Measurements from ENCODE around the gene FGFR1OP2.
"Not testable (repeated sequence)": the region's sequence is repeated elsewhere in the genome, so short reads cannot be mapped to it uniquely, and the experiment has no call there.

The FGFR1OP2 gene

GRCh38 chr12:26948309-26948708 lies 10.0 kb downstream of the FGFR1OP2 start:
- no peak for DNase-seq

- DNase-seq, result no peak
Observed at GRCh38 chr12:26953447-26953846, 15.2 kb downstream of the FGFR1OP2 start.

GRCh38 chr12:26954027-26954426 lies 15.8 kb downstream of the FGFR1OP2 start:
- DNase-seq, result no peak

GRCh38 chr12:26961391-26961790 lies 23.1 kb downstream of the FGFR1OP2 start:
- DNase-seq, result not testable (repeated sequence)

- no peak for DNase-seq
Observed at GRCh38 chr12:26961803-26962202, 23.5 kb downstream of the FGFR1OP2 start.

- no peak for DNase-seq
Observed at GRCh38 chr12:26963413-26963812, 25.1 kb downstream of the FGFR1OP2 start.

GRCh38 chr12:26966842-26967241 lies 28.6 kb downstream of the FGFR1OP2 start:
- DNase-seq, result no peak

DNA sequence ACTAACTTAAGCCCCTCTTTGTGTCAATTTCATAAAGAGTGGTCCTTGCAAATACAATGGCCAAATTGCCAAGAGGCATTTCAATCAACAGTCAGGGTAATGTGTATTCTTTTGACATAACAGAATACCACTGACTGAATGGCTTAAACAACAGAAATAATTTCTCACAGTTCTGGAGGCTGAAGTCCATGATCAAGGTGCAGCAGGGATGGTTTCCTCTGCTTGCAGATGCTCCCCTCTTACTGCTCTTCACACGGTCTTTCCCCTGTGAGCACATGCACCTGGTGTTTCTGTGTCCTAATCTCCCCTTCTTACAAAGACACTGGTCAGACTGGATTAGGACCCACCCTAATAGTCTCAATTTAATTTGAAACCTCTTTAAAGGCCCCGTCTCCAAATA lies 31.9 kb downstream of the FGFR1OP2 start:
- DNase-seq, result no peak

DNA sequence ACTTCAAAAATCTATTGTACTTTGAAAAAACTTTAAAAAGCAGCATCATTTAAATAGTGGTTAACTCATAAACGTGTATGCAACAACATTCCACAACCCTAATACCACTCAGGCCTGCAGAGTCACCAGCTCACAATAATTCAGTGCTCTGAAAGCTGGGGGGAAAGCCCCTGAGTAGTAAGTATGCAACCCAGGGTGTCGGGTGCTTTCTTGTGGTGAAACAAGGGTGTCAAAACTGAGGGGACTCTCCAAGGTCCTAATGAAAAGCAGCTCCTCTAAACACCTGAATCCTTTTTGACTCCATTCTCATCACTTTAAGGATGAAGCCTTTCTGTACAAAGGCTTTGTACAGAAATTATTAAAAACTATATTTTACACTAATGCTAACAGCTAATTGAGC lies 33.7 kb downstream of the FGFR1OP2 start:
- no peak for DNase-seq

- DNase-seq, result no peak
Observed at GRCh38 chr12:26976687-26977086, 38.4 kb downstream of the FGFR1OP2 start.

GRCh38 chr12:26978801-26979200 lies 40.5 kb downstream of the FGFR1OP2 start:
- DNase-seq, result no peak

DNA sequence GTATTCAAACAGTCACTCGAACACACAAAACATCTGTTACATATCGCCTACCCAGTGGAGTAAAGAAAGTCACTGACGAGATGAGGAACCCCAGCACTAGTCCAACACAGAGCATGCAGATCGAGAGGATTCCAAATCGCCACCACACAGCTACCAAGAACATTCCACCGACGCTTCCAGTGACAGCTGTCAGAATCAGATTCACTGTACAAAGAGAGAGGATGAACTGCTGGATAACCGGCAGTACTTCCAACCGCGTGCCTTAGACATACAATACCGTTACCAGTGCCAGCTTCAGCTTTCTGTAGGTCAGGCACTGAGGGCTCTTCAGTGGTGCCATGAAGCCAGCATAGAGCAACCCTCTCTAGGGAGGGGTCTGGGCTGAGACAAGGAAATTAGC lies 41.5 kb downstream of the FGFR1OP2 start:
- no peak for DNase-seq

- DNase-seq, result no peak
Observed at GRCh38 chr12:26982866-26983265, 44.6 kb downstream of the FGFR1OP2 start.

DNA sequence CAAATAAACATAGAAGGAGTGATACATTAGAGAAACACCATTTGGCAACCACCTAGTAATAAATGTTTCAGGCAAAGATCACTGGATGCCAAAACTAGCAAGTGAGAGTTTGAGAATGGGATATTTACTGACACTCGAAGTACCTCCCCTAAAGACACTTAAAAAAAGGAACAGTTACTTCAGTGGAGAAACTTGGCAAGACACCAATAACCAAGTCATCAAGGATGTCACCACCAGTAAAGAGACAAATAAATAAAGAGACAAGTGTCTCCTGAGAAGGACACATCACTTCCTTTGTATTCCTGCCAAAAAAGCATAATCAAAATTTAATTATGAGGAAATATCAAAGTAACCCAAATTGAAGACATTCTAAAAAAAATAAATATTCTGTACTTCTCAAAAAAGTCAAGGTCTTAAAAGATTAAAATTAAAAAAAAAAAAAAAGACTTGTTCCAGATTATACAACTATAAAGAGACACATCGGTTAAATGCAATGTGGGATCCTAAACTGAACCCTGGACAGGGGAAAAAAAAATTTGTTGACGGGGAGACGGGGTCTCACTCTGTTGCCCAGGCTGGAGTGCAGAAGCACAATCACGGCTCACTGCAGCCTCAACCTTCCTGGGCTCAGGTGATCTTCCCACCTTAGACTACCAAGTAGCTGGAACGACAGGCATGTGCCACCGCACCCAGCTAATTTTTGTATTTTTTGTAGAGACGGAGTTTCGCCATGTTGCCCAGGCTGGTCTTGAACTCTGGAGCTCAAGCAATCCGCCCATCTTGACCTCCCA lies 49.6 kb downstream of the FGFR1OP2 start:
- DNase-seq, result no peak

DNA sequence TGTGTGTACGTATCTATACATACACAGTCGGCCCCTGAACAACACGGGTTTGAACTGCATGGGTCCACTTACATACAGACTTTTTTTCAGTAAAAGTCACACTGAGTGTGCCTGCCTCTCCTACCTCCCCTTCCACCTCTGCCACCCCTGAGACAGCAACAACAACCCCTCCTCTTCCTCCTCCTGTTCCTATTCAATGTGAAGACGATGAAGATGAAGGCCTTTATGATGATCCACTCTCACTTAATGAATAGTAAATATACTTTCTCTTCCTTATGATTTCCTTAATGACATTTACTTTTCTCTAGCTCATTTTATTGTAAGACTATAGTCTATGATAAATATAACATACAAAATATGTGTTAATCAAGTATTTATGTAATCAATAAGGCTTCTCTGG lies 50.4 kb downstream of the FGFR1OP2 start:
- DNase-seq, result no peak

DNA sequence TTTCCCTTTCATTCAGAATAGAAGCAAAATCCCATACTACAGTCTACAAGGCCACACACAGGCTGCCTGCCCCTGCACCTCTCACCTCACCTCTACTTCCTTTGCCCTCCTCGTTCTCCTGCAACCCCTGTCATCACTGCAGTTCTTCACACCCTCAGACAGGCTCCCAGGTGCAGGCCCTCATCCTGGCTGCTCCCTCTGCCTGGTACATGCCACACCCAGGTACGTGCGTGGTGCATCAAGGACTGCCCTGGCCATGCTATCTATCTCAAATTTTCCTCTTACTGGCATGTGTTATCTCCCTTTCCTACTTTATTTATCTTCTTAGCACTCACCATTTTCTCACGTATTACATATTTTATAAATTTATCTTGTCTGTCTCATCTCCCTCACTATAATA lies 51.6 kb downstream of the FGFR1OP2 start:
- no peak for DNase-seq

DNA sequence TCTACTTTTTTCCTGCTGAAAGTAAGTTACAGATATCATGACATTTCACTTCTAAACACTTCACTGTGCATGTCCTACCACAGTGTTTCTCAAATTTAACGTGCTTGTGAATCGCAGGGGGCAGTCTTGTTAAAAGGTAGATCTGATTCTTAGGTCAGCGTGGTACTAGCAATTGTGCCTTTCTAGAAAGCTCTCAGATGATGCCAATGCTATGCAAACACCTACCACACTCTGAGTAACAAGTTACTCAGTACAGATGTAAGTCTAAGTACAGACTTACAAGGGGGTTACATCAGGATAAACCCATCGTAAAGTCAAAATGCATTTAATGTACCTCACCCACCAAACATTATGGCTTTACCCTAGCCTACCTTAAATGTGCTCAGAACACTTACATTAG lies 53.6 kb downstream of the FGFR1OP2 start:
- no peak for DNase-seq

DNA sequence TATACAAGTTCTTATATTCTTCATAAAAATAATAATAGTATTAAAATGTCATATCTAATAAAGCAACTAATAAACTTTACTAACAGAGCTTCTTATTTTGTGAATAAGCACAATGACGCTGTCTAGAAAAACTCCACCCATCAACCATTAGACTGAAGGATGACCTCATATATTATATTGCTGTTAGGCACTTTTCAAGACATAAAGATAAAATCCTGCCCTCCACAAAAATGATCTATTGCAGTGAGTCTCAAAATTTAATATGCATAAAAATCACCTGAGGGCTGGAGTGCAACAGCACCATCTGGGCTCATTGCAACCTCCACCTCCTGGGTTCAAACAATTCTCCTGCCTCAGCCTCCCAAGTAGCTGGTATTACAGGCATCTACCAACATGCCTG lies 55.8 kb downstream of the FGFR1OP2 start:
- no peak for DNase-seq

- DNase-seq, result no peak
Observed at GRCh38 chr12:26995706-26996105, 57.4 kb downstream of the FGFR1OP2 start.

- no peak for DNase-seq
Observed at GRCh38 chr12:26997003-26997402, 58.7 kb downstream of the FGFR1OP2 start.

DNA sequence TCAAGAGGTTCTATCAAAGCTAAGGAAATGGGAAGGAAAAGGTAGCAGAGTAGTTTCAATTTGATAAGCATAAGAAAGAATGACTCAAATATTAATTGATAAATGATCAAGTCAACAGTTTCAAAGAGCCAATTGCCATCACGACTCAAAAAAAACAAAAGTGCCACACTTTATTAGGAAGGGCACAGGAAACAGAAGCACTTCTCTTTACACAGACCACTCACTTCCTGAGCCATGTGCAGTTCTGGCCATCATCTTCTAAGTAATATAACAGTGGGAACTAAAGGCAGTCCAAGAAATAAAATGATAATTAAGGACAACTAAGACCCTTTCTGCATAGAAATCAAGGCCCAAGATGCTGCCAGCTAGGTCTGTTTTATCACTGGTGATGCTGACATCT lies 62.7 kb downstream of the FGFR1OP2 start:
- DNase-seq, result no peak

DNA sequence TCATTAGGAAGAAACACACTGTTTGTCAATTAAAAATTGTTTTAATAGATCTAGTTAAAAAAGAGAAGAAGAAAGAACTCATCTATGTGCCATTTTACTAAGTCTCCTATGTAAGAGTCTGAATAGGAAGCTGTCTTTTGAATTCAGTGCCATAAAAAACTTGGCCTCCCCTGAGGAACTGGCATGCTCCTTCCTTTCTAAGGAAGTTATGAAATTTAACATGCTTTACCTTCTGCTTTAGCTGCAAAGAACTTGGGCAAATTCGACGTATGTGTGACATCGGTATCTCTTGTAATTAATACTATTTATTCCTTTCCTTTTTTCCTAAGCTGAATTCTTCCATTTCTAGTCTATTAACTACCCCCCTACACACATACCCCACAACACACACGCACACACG lies 63.4 kb downstream of the FGFR1OP2 start:
- no peak for DNase-seq

GRCh38 chr12:27002141-27002540 lies 63.9 kb downstream of the FGFR1OP2 start:
- no peak for DNase-seq

DNA sequence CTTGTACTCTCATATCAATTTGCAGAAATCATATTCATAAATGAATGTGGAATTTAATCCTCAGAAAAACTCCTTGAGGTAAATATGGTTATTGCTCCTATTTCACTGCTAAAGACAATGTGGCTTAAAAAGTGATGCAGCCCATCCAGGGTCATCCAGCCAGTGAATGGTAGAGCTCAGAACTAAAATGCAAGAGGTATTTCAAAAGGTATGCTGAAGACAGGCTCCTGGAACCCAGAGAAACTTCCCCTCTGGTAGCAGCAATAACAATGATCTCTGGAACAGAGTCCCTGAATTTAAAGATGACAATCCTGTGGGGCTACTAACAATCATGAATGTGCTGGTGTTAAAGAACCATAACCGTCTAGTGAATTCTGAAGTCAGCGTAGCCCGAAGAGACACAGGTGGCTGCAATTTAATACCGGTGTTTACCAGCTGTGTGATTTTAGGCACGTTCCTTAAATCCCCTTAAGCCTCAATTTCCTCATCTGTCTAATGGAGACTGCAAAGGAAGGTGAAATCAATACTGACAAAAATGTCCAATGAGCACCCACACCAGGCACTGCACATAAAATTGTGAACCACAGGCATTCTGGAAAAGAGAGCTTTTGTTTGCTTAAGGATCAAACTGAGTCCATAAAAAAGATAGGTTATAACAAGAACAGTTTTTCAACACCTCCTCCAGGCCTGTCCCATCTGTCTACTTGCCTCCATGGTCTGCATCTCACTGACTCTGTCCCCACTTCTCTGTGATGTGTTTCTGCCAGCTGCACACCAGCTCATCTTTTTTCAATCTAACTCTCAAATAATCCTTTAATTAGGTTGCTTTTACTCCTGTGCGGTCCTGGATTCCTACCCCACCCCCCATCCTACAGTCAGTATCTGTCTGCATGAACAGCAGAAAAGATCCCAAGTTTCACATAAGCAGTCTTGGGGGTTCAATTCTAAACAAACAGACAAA lies 65.4 kb downstream of the FGFR1OP2 start:
- DNase-seq, result peak; percentile 53

All from NCI-H1694 (cell line).